CD14-positive monocyte (primary cell): ENCODE data around the gene TEPSIN. TPM values are rescaled to one million over a fixed set of nuclear protein-coding genes. Genes with fewer than 3 reads are reported as not detected.

ENCODE experiments used
- DNase-seq, 3 donors: peaks; one replicate each; pipeline ENCODE4 v3.0.0-alpha.2; 2011 to 2022
- H2AFZ ChIP-seq: 2 replicates; pipeline ENCODE4 v1.6.0; 2012; ENCODE audit warnings: mild to moderate bottlenecking, low read depth, low read length, inconsistent platforms; ENCODE audit not compliant: insufficient read depth, poor library complexity, severe bottlenecking
- H3K27ac ChIP-seq, 2 donors: 1 replicate in 1 of 2; 2 replicates in 1 of 2; pipeline ENCODE4 v1.5.1; 2012 to 2013; ENCODE audit warnings: low read length in 2 of 2, control low read depth in 1 of 2, inconsistent platforms in 1 of 2, low read depth in 1 of 2, mild to moderate bottlenecking in 1 of 2
- H3K27me3 ChIP-seq, 2 donors: one replicate each; pipeline versions ENCODE4 v1.6.0 to v1.6.1; 2011 to 2013; ENCODE audit warnings: low read length in 2 of 2; ENCODE audit not compliant: control insufficient read depth in 2 of 2, insufficient read depth in 2 of 2
- H3K36me3 ChIP-seq, 2 donors: replicated peaks in 1 of 2; 1 replicate in 1 of 2; 2 replicates in 1 of 2; pipeline versions ENCODE4 v1.5.1 to v1.6.1; 2012 to 2013; ENCODE audit warnings: low read length in 2 of 2, control low read depth in 1 of 2, inconsistent platforms in 1 of 2, mild to moderate bottlenecking in 1 of 2; ENCODE audit not compliant: insufficient read depth in 2 of 2, control insufficient read depth in 1 of 2
- H3K4me1 ChIP-seq, 2 donors: 1 replicate in 1 of 2; 2 replicates in 1 of 2; pipeline versions ENCODE4 v1.5.1 to v1.6.1; 2012 to 2013; ENCODE audit warnings: low read length in 2 of 2, control low read depth in 1 of 2, inconsistent platforms in 1 of 2, mild to moderate bottlenecking in 1 of 2, moderate library complexity in 1 of 2; ENCODE audit not compliant: insufficient read depth in 2 of 2, control insufficient read depth in 1 of 2
- H3K4me2 ChIP-seq: replicated peaks from 2 replicates; pipeline ENCODE3; 2012; ENCODE audit warnings: low read length, moderate library complexity, mild to moderate bottlenecking; ENCODE audit not compliant: poor library complexity, severe bottlenecking; ENCODE audit errors: extremely low read depth
- H3K4me3 ChIP-seq, 3 experiments: fragments of 200-600 bp in 1 of 3; sonication (generic) in 1 of 3; replicated peaks in 1 of 3; 1 replicate in 2 of 3; 2 replicates in 1 of 3; pipeline ENCODE4 v1.5.1; 2011 to 2013; ENCODE audit warnings: low read length in 3 of 3, mild to moderate bottlenecking in 3 of 3, control low read depth in 2 of 3, low read depth in 2 of 3, inconsistent platforms in 1 of 3, moderate library complexity in 1 of 3
- H3K79me2 ChIP-seq: 2 replicates; pipeline ENCODE4 v1.6.0; 2012; ENCODE audit warnings: mild to moderate bottlenecking, control low read depth, inconsistent platforms, low read length, moderate library complexity; ENCODE audit not compliant: insufficient read depth
- H3K9ac ChIP-seq: 2 replicates; pipeline ENCODE4 v1.6.0; 2017; ENCODE audit warnings: low read length, mild to moderate bottlenecking; ENCODE audit not compliant: insufficient read depth, poor library complexity, severe bottlenecking
- H3K9me3 ChIP-seq, 2 donors: replicated peaks in 1 of 2; 1 replicate in 1 of 2; 2 replicates in 1 of 2; pipeline versions ENCODE4 v1.5.1 to v1.6.1; 2012 to 2013; ENCODE audit warnings: low read length in 2 of 2, control low read depth in 1 of 2; ENCODE audit not compliant: control insufficient read depth in 1 of 2, insufficient read depth in 1 of 2
- H4K20me1 ChIP-seq: 2 replicates; pipeline ENCODE4 v1.6.0; 2012; ENCODE audit warnings: mild to moderate bottlenecking, low read length, control low read depth, moderate library complexity; ENCODE audit not compliant: insufficient read depth
- H3K27ac Mint-ChIP-seq, 7 donors: one replicate each; pipeline ENCODE4 v1.8.0; 2020; ENCODE audit warnings: mild to moderate bottlenecking in 7 of 7, mixed read lengths in 7 of 7, moderate library complexity in 6 of 7, inconsistent platforms in 2 of 7
- H3K27me3 Mint-ChIP-seq, 3 donors: one replicate each; pipeline ENCODE4 v1.8.0; 2021 to 2022; ENCODE audit warnings: low read depth in 3 of 3, mild to moderate bottlenecking in 3 of 3, mixed read lengths in 3 of 3, moderate library complexity in 3 of 3, inconsistent platforms in 1 of 3
- H3K36me3 Mint-ChIP-seq, 2 donors: one replicate each; pipeline ENCODE4 v1.8.0; 2020; ENCODE audit warnings: mixed read lengths in 2 of 2, inconsistent platforms in 1 of 2, mild to moderate bottlenecking in 1 of 2
- H3K4me1 Mint-ChIP-seq: one replicate; pipeline ENCODE4 v1.8.0; 2020; ENCODE audit warnings: mild to moderate bottlenecking, mixed read lengths
- H3K4me3 Mint-ChIP-seq, 2 donors: one replicate each; pipeline ENCODE4 v1.8.0; 2020; ENCODE audit warnings: mild to moderate bottlenecking in 2 of 2, mixed read lengths in 2 of 2, moderate library complexity in 1 of 2
- H3K9me3 Mint-ChIP-seq, 7 donors: one replicate each; pipeline ENCODE4 v1.8.0; 2020 to 2022; ENCODE audit warnings: mixed read lengths in 7 of 7, mild to moderate bottlenecking in 6 of 7, moderate library complexity in 6 of 7, inconsistent platforms in 2 of 7
- WGBS: methylation state at CpG from one replicate; pipeline ENCODE4 v1.1.5; 2013; ENCODE audit warnings: missing lambda C conversion rate; ENCODE audit not compliant: insufficient coverage; 5-methylcytosine and 5-hydroxymethylcytosine counted together
- intact Hi-C, 2 donors: fragments of 100-400 bp; cut with micrococcal nuclease; formaldehyde crosslinking; loops; one replicate each; pipeline versions ENCODE4 v1.15.0 to v1.15.1; 2023
- polyA plus RNA-seq, 3 donors: library from polyadenylated mRNA; depleted of rRNA in 1 of 3; unstranded in 2 of 3; stranded (reverse) in 1 of 3; fragments of 300-500 nt in 2 of 3; fragments of >200 nt in 1 of 3; fragmentation: Illumina TruSeq in 2 of 3; gene quantifications; 1 replicate in 2 of 3; 2 replicates in 1 of 3; pipeline ENCODE4 v1.2.3, GENCODE V29; 2012 to 2021
- TF ChIP-seq, protein P1 (sequence below): fragments of 200-600 bp; IDR thresholded peaks from one replicate; pipeline ENCODE4 v1.8.0; 2022; ENCODE audit warnings: antibody characterized with exemption, mild to moderate bottlenecking

Gene TEPSIN
- polyA plus RNA-seq, 3 donors, result 3.4 to 136 (median 4.5) TPM

DNA sequence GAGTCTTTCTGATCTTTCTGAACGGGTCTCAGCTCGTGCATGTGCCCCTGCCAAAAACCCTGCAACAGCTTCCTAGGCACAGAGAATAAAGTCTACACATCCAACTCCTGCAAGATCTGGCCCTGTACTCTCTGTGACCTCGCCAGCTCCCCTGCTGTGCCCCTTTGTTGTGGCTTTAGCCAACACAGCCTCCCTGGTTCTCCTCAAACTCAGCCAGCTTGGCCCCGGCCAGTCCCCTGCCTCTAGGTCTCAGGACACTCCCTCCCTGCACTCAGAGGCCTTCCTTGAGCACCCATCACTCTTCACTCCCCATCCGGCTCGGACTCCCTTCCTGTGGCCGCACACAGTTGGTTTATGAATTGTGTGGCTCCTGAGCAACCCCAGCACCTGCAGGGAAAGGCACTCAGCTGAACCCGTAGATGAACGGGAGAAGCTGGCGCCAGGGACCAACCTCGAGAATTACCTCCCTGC, 17.4 kb downstream of the TEPSIN start:
- Histone ChIP-seq H3K27me3 (no peaks in the 10 kb centered on the region), H4K20me1 (no peaks in the 10 kb centered on the region), H3K36me3 (peaks cover 4 to 5% of the 10 kb centered on the region in 2 donors), H3K4me2 (no peak overlapping the region), H3K4me1 (peaks cover 21 to 29% of the 10 kb centered on the region in 2 donors), H2AFZ (no peak overlapping the region), H3K79me2 (peaks cover 4% of the 10 kb centered on the region), H3K27ac (no peak overlapping the region), H3K4me3 (no peak overlapping the region), H3K9me3 (no peaks in the 10 kb centered on the region), H3K9ac (no peak overlapping the region)
- TF ChIP-seq, protein P1, sequence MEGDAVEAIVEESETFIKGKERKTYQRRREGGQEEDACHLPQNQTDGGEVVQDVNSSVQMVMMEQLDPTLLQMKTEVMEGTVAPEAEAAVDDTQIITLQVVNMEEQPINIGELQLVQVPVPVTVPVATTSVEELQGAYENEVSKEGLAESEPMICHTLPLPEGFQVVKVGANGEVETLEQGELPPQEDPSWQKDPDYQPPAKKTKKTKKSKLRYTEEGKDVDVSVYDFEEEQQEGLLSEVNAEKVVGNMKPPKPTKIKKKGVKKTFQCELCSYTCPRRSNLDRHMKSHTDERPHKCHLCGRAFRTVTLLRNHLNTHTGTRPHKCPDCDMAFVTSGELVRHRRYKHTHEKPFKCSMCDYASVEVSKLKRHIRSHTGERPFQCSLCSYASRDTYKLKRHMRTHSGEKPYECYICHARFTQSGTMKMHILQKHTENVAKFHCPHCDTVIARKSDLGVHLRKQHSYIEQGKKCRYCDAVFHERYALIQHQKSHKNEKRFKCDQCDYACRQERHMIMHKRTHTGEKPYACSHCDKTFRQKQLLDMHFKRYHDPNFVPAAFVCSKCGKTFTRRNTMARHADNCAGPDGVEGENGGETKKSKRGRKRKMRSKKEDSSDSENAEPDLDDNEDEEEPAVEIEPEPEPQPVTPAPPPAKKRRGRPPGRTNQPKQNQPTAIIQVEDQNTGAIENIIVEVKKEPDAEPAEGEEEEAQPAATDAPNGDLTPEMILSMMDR, result no peak
- H3K36me3 Mint-ChIP-seq, result peaks cover 13 to 26% of the 10 kb centered on the region in 2 donors
- intact Hi-C loops, result loop anchor here in 1 of 2 donors (5.0 to 10.0 kb wide), 2 partner anchors 79 to 187 kb away; partner anchors contain the start of gene BAIAP2
- H3K4me1 Mint-ChIP-seq, result peaks cover 21% of the 10 kb centered on the region
- H3K27me3 Mint-ChIP-seq, result peaks cover 0 to 5% (median 3%) of the 10 kb centered on the region in 3 donors
- 97% methylated on average over 10 of the region's 11 CpGs for WGBS
- no peak for DNase-seq
- peak overlapping the region in 2 of 7 donors; percentile 35 to 36 for H3K27ac Mint-ChIP-seq
- no peak overlapping the region for H3K4me3 Mint-ChIP-seq
- no peaks in the 10 kb centered on the region for H3K9me3 Mint-ChIP-seq

DNA sequence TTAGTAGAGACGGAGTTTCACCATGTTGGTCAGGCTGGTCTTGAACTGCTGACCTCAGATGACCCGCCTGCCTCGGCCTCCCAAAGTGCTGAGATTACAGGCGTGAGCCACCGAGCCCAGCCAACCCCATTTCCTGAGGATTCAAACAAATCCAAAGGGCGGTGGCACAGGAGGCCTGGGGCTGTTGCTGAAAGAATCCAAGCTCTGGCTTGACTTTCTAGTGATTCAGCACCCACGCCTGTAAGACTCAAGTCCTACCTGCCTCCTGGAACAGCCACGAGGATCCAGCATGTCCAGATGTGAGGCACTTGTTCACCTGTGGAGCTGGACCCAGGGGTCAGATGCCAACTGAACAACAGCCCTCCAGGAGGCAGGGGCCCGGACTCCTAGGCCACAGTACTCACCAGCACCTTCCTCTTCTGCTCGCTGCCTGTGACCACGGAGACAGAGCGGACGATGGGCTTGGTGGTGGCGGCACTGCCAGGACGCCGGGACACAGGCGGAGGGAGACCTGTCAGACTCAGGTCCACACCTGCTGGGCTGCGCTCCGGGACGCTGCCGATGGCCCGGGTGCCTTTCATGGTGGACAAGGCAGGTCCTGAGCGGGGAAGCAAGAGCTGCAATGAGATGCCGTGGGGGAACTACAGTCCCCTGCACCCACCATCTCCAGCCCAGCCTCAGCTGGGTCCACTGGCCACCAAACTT, 19.2 kb downstream of the TEPSIN start:
- 94% methylated on average over 17 of the region's 24 CpGs for WGBS
- H3K27ac Mint-ChIP-seq, result no peak overlapping the region
- H3K4me2 ChIP-seq, result no peak overlapping the region
- no peak overlapping the region for H3K4me3 Mint-ChIP-seq
- no peak overlapping the region for H3K4me3 ChIP-seq
- H2AFZ ChIP-seq, result no peak overlapping the region
- peaks cover 21 to 29% of the 10 kb centered on the region in 2 donors for H3K4me1 ChIP-seq
- TF ChIP-seq, protein P1, result no peak
- peaks cover 21% of the 10 kb centered on the region for H3K4me1 Mint-ChIP-seq
- peaks cover 4 to 5% of the 10 kb centered on the region in 2 donors for H3K36me3 ChIP-seq
- H3K9me3 ChIP-seq, result no peaks in the 10 kb centered on the region
- no peak for DNase-seq
- H3K36me3 Mint-ChIP-seq, result peaks cover 13 to 29% of the 10 kb centered on the region in 2 donors
- H3K27ac ChIP-seq, result no peak overlapping the region
- intact Hi-C loops, result loop anchor here in 1 of 2 donors (5.0 to 10.0 kb wide), 2 partner anchors 77 to 185 kb away; partner anchors contain the start of gene BAIAP2
- no peak overlapping the region for H3K9ac ChIP-seq
- no peaks in the 10 kb centered on the region for H3K9me3 Mint-ChIP-seq
- no peaks in the 10 kb centered on the region for H3K27me3 ChIP-seq
- no peaks in the 10 kb centered on the region for H4K20me1 ChIP-seq
- peaks cover 0 to 5% (median 3%) of the 10 kb centered on the region in 3 donors for H3K27me3 Mint-ChIP-seq
- peaks cover 4% of the 10 kb centered on the region for H3K79me2 ChIP-seq
